ENCODE measurements around the gene MRRF.

DNA sequence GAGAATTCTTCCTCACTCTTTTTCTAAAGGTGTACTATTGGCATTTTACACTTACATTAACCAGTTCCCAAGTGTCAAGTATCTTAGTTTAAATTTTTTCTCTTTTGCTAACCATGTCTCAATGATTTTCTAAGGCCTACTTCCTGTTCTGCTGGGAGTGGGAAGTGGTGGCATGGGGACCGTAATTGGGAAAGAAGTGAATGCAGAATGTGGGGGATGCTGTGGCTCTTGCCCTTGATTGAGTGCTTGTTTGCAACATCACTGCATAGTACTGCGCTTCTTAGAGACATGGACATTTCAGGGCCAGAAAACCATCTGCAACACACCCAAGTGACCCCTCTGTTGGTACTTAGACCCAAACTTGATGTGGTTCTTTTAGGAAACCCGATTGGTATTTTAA is 32.8 kb downstream of the MRRF start:
- TF ChIP-seq POLR2AphosphoS5 (IDR thresholded peaks at IDR 0.05; ENCODE audit: borderline replicate concordance, low read depth, low read length) (no peak), EZH2 (IDR thresholded peaks at IDR 0.05) (no peak)
